OCI-M1 (cell line): Measurements from ENCODE around the gene NDST1.

Source experiments
- DNase-seq: peaks from one replicate; lab custom pipeline; 2025; lab: John Stamatoyannopoulos, UW

Gene NDST1

GRCh38 chr5:150606476-150606875 lies 98.5 kb downstream of the NDST1 start:
- no peak for DNase-seq

- no peak for DNase-seq
Observed at GRCh38 chr5:150607105-150607504, 99.2 kb downstream of the NDST1 start.
